Measurements from ENCODE around the gene VAPA.

- TF ChIP-seq POLR2A (IDR thresholded peaks at IDR 0.05) (no peak), CTCF (IDR thresholded peaks at IDR 0.05 in 8 of 11, conservative IDR thresholded peaks at IDR 0.05 in 3 of 11) (no peak), POLR2AphosphoS5 (IDR thresholded peaks at IDR 0.05) (no peak)
Observed at GRCh38 chr18:9943311-9943710, 29.5 kb downstream of the VAPA start.

All from spleen (tissue), 7 donors.